ENCODE data around the gene SLX4IP.

SLX4IP gene

DNA sequence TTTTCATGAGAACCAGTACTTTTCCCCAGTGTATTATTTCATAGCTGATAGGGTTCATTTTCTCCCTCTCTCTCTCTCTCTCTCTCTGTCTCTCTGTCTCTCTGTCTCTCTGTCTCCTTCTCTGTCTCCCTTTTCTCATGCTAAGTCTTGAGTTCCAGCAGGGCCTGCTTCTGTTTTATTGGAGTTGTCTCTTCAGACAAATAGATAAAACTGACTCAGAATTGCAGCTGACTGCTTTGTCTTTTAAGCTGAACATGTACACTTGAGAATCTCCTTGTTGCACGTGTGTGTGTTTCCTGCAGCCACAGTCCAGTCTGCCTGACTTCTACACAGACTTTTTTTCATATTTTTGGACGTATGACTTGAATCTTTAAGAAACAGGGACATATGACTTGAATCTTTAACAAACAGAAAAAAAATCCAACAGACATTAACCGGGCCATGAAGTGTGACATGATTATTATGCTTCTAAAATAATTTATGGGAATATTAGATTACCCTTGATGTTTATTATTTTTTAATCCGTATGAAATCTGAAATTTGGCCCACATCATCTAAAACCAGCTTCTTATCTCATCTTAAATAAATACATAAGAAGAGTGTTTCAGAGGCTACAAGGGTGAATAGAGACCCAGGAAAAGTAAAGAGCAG lies 167.2 kb downstream of the SLX4IP start:
- in situ Hi-C loops (cut with MboI; ENCODE audit: low sequenced_read_pairs, unreplicated experiment), result no loop called here
- TF ChIP-seq, protein P1, sequence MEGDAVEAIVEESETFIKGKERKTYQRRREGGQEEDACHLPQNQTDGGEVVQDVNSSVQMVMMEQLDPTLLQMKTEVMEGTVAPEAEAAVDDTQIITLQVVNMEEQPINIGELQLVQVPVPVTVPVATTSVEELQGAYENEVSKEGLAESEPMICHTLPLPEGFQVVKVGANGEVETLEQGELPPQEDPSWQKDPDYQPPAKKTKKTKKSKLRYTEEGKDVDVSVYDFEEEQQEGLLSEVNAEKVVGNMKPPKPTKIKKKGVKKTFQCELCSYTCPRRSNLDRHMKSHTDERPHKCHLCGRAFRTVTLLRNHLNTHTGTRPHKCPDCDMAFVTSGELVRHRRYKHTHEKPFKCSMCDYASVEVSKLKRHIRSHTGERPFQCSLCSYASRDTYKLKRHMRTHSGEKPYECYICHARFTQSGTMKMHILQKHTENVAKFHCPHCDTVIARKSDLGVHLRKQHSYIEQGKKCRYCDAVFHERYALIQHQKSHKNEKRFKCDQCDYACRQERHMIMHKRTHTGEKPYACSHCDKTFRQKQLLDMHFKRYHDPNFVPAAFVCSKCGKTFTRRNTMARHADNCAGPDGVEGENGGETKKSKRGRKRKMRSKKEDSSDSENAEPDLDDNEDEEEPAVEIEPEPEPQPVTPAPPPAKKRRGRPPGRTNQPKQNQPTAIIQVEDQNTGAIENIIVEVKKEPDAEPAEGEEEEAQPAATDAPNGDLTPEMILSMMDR (IDR thresholded peaks at IDR 0.05; ENCODE audit: borderline replicate concordance, control extremely low read depth, extremely low read depth, insufficient read depth, missing control alignments), result no peak
- no peak for DNase-seq (ENCODE audit: low spot score)

DNA sequence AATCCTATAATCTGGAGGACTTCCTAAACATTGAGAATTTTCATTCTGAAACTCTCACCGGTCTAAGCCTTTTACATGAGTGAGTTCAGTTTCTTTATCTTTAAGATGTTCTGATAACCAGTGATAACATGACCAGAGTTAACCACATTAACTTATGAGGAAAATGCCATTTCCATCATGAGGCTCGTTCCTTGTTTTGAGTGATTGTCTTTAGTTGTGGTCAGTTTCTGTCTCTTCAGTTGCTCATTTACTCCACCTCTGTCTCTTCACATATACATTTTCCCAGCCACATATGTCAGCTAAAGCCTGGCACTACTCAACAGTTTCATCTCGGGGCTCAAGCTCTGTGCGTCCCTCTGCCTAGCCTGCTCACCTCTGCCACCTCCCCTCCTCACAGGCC lies 168.3 kb downstream of the SLX4IP start:
- TF ChIP-seq, protein P1 (IDR thresholded peaks at IDR 0.05; ENCODE audit: borderline replicate concordance, control extremely low read depth, extremely low read depth, insufficient read depth, missing control alignments), result no peak
- DNase-seq (ENCODE audit: low spot score), result no peak
- in situ Hi-C loops (cut with MboI; ENCODE audit: low sequenced_read_pairs, unreplicated experiment), result no loop called here

DNA sequence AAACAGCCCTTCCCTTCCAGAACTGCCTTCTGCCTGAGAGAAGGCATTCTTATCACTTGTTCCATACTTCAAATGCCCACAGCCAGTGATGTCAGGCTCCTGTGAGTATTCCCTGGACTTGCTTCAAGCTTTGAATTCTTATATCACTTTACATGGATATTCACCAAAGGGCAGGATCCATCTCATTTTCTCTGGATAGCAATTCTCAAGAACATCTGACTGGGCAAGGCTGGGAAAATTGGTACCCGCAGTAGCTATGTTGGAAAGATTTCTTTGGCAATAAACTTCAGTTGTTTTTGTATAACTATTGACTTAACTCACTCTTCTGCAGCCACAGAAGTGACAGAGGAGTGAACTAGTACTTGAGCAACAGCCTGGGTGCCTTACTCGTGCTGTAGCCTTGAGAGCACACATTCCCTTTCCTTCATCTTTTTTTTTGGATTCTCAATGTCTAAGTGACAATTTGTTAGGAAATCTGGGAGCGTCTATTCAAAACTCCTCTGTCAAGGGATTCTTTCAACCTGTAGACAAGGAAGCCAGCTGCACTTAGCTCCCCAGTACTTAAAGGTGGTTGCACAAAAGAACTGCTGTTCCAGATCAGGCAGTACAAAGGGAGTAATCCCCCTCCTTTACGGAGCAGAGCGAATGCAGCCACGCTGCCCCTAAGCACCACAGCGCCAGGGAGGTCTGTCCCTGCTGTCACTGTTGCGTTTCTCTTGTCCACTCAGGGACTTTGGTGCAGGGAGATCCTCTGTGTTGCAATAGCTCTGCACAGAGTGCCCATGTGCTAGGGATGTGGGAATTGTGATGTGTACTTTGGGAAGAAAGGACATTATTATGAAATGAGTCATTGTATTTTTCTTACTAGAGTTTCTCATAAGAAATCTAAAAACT lies 169.1 kb downstream of the SLX4IP start:
- in situ Hi-C loops (cut with MboI; ENCODE audit: low sequenced_read_pairs, unreplicated experiment), result no loop called here
- TF ChIP-seq, protein P1 (IDR thresholded peaks at IDR 0.05; ENCODE audit: borderline replicate concordance, control extremely low read depth, extremely low read depth, insufficient read depth, missing control alignments), result no peak
- no peak for DNase-seq (ENCODE audit: low spot score)

DNA sequence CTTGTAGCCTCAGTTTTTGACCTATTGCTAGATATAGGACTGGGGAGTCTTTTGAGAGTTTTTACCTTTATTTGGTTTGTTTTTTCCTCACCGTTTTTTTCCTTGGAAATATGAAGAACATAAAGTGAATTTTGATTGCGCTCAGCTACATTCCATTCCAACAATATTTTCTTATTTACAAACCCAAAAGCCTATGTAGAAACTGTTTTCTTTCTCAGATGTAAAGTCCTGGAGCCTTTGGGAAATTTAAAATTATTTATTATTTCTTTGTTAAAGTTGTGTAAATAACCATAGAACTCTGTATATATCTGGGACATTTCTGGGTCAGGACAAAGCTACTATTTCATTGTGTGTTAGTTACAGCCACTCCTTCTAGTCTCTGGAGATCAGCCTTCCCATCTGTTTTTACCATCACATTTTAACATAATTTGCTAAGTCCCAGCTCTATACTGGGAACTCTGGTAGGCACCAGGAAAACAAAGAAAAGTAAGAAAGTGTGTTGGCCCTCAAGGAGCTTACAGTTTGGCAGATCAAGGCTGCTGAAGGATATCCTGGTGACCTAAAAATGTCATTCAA lies 169.8 kb downstream of the SLX4IP start:
- in situ Hi-C loops (cut with MboI; ENCODE audit: low sequenced_read_pairs, unreplicated experiment), result no loop called here
- TF ChIP-seq, protein P1 (IDR thresholded peaks at IDR 0.05; ENCODE audit: borderline replicate concordance, control extremely low read depth, extremely low read depth, insufficient read depth, missing control alignments), result no peak
- DNase-seq (ENCODE audit: low spot score), result no peak

DNA sequence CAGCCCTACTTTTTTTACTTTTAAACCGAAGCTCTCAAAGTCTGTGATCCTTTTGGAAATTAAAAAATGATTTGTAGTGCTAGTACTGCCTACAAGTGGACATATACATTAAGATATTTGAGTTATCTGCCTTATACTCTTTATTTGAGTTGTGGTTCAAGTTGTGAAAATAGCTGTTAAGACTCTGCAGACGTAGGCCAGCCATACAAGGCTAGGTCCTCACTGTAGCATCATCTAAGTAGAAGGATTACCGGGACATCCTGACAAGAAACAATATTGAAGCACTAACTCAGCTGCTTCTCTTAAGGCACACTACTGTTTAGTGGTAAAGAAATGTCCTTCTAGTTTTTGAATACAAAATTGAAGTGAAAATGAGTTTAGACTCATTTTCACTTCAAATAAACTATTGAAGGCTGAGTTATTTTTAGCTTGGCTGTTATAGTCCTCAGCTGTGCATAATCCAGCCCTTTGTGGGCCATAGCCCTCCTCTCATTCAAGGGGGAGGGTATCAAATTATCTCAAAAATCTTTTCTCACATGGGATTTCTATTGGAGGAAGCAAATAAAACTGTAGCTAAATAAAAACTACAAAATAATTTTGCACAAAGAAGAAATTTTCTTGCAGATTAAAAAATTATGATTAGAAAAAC lies 170.6 kb downstream of the SLX4IP start:
- TF ChIP-seq, protein P1 (IDR thresholded peaks at IDR 0.05; ENCODE audit: borderline replicate concordance, control extremely low read depth, extremely low read depth, insufficient read depth, missing control alignments), result no peak
- in situ Hi-C loops (cut with MboI; ENCODE audit: low sequenced_read_pairs, unreplicated experiment), result no loop called here
- no peak for DNase-seq (ENCODE audit: low spot score)

DNA sequence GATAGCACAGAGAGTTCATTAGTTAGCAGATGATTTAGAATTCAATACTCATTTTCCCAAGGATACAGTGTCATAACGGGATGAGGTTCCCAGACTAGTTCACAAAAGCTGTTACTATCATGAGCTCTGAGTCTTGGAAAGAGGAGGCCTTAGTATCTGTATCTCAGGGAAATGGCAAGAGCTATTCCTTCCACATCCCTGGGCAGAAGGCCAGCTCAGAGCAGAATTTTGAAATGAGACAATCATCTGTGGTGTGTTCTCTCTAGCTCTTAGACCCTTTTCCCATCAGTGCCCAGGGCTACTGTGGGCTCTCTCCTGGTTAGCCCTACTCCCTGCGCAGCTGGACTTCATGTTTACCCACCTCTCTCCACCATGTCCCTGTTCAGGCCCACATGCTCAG lies 174.2 kb downstream of the SLX4IP start:
- in situ Hi-C loops (cut with MboI; ENCODE audit: low sequenced_read_pairs, unreplicated experiment), result no loop called here
- TF ChIP-seq, protein P1 (IDR thresholded peaks at IDR 0.05; ENCODE audit: borderline replicate concordance, control extremely low read depth, extremely low read depth, insufficient read depth, missing control alignments), result no peak
- no peak for DNase-seq (ENCODE audit: low spot score)
